ENCODE data around the gene ANKS1B. TPM values are rescaled to one million over a fixed set of nuclear protein-coding genes. Genes with fewer than 3 reads are reported as not detected.

The ANKS1B gene
- total RNA-seq, 1 donor, result 47.0 TPM

DNA sequence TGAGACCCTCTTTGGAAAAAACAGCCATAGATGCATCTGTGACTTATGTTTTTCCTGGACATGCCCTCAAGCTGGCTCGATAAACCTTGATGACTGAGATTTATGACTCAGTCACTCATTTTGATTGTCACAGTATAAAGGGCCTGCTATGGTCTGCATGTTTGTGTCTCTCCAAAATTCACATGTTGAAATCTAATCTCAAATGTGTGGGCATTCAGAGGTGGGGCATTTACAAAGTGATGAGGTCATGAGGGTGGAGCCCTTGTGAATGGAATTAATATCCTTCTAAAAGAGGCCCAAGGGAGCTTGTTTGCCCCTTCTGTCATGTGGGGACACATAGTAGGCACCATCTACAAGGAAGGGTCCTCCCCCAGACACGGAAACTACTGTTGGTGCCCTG lies 966.8 kb downstream of the ANKS1B start:
- no peak overlapping the region for H3K4me3 ChIP-seq (ENCODE audit: low read depth, low read length)
- no peak for DNase-seq (ENCODE audit: low read depth)
- TF ChIP-seq, protein P1, sequence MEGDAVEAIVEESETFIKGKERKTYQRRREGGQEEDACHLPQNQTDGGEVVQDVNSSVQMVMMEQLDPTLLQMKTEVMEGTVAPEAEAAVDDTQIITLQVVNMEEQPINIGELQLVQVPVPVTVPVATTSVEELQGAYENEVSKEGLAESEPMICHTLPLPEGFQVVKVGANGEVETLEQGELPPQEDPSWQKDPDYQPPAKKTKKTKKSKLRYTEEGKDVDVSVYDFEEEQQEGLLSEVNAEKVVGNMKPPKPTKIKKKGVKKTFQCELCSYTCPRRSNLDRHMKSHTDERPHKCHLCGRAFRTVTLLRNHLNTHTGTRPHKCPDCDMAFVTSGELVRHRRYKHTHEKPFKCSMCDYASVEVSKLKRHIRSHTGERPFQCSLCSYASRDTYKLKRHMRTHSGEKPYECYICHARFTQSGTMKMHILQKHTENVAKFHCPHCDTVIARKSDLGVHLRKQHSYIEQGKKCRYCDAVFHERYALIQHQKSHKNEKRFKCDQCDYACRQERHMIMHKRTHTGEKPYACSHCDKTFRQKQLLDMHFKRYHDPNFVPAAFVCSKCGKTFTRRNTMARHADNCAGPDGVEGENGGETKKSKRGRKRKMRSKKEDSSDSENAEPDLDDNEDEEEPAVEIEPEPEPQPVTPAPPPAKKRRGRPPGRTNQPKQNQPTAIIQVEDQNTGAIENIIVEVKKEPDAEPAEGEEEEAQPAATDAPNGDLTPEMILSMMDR (IDR thresholded peaks at IDR 0.05; ENCODE audit: insufficient read depth, low read length), result no peak

DNA sequence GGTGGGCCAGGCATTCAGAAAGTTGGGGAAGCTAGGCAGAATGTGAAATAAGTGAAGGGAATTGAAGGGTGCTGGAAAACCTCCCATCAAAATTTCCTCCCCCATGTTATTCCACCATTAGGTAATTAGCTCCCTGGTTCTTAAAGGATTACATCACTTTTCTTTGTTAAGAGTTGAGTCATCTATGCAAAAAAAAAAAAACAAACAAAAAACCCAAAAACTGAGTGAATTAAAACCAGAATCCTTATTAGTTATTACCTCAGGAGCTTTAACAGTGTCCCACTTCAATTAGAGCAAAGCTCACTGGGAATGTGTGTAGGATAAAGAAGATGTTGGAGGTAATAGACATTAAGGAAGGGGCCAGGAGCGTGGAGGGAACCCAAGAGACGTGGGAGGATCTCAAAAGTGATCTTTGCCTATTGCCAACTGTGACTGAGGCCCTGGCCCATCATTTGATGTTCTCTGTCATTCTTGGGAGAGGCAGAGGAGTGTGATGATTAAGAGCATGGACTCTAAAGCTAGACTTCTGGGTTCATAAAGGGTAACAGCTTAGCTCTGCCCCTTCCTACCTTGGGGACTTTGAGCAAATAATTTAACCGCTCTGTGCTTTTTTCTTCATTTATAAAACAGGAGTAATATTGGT lies 975.0 kb downstream of the ANKS1B start:
- H3K4me3 ChIP-seq (ENCODE audit: low read depth, low read length), result no peak overlapping the region
- TF ChIP-seq, protein P1 (IDR thresholded peaks at IDR 0.05; ENCODE audit: insufficient read depth, low read length), result no peak
- no peak for DNase-seq (ENCODE audit: low read depth)

DNA sequence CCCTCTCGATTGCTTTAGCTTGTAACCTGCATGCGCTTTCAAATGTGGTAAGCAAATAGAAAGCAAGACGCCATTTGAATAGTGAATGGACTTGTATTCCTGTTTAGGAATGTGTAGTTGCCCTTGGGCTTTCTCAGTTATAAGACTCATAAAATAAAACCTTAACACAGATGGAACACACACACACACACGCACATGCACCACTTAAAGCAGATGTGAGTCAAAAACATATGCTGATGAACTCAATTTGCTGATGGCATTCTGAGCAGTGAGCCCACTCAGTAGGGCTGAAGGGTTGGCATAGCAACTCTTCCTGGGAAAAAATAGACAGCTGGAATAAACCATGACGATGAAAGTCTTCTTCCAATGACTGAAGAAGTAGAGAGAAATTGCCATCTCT lies 979.1 kb downstream of the ANKS1B start:
- DNase-seq (ENCODE audit: low read depth), result no peak

DNA sequence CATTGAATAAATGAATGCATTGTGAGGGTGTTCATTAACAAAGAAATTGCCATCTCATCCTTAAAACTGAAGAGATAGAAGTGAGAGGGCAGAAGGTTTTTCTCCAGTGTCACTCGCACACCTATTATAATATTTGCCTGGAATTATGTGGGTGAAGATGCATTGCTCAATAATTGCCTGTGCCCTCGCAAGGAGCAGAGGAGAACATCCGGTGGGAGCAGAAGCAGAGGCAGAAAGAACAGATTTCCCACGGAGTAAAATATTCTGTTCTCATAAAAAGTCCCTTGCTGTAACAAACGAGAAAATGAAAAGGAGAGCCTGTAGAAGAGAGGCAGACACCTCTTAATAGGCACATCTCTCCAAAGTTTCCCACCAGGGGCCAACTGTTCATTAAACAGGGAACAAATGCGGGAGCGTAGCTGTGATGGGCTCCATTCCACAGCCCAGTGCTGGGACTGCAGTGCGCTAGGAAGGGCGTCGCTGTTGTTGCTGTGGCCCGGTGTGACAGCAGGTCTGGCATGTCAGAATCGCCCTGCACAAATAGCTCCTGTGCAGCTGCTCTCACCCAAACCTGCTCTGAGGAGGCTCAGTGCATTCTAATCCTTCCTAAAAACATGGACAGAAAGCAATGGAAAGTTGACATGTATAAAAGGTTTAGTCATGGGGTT lies 979.8 kb downstream of the ANKS1B start:
- no peak overlapping the region for H3K4me3 ChIP-seq (ENCODE audit: low read depth, low read length)
- TF ChIP-seq, protein P1 (IDR thresholded peaks at IDR 0.05; ENCODE audit: insufficient read depth, low read length), result no peak
- DNase-seq (ENCODE audit: low read depth), result no peak

More for the DNA sequence above, 979.1 kb downstream of the ANKS1B start:
- H3K4me3 ChIP-seq (ENCODE audit: low read depth, low read length), result no peak overlapping the region
- TF ChIP-seq, protein P1 (IDR thresholded peaks at IDR 0.05; ENCODE audit: insufficient read depth, low read length), result no peak

DNA sequence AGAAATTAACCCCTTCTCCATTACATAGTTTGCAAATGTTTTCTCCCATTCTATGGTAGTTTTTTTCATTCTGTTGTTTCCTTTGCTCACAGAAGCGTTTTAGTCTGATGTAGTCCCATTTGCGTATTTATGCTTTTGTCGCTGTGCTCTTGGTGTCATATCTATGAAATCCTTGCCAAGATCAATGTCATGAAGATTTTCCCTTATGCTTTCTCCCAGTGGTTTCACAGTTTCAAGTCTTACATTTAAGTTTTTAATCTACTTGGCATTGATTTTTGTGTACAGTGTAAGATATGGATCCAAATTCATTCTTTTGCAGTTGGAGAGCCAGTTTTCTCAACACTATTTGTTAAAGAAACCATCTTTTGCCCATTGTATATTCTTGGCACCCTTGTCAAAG lies 982.0 kb downstream of the ANKS1B start:
- DNase-seq (ENCODE audit: low read depth), result no peak
- TF ChIP-seq, protein P1 (IDR thresholded peaks at IDR 0.05; ENCODE audit: insufficient read depth, low read length), result no peak

DNA sequence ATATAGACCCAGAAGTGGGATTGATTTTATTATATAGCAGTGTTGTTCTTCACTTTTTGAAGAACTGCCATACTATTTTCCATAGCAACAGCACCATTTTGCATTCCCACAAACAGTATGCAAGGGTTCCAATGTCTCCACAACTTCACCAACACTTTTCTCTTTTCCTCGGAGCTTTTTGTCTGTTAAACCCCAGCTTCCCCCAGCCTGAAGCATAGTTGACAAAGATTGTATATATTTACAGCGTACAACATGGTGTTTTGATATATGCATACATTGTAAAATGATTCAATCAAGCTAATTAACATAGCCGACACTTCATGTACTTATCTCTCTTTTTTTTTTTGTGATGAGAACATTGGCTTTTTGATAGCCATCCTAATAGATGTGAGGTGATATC lies 982.6 kb downstream of the ANKS1B start:
- H3K4me3 ChIP-seq (ENCODE audit: low read depth, low read length), result no peak overlapping the region
- no peak for DNase-seq (ENCODE audit: low read depth)
- TF ChIP-seq, protein P1 (IDR thresholded peaks at IDR 0.05; ENCODE audit: insufficient read depth, low read length), result no peak

More for the DNA sequence above, 982.0 kb downstream of the ANKS1B start:
- no peak overlapping the region for H3K4me3 ChIP-seq (ENCODE audit: low read depth, low read length)

All from fibroblast of the aortic adventitia (primary cell).